Subcutaneous adipose tissue (tissue), 4 donors: ENCODE results near the gene CELF5. TPM values are rescaled to one million over a fixed set of nuclear protein-coding genes. Genes with fewer than 3 reads are reported as not detected.

ENCODE experiments used
- CTCF ChIP-seq: fragments of 450-650 bp; IDR thresholded peaks from one replicate; pipeline ENCODE4 v1.5.1; 2016; ENCODE audit warnings: low read depth, mild to moderate bottlenecking, control low read depth, antibody characterized with exemption, moderate library complexity
- total RNA-seq, 4 donors: library from RNA; depleted of rRNA; stranded (reverse); fragments of >200 nt; gene quantifications; one replicate each; pipeline ENCODE4 v1.1.0, GENCODE V29; 2016

The CELF5 gene
- total RNA-seq, 4 donors from 2014 or later: not detected

DNA sequence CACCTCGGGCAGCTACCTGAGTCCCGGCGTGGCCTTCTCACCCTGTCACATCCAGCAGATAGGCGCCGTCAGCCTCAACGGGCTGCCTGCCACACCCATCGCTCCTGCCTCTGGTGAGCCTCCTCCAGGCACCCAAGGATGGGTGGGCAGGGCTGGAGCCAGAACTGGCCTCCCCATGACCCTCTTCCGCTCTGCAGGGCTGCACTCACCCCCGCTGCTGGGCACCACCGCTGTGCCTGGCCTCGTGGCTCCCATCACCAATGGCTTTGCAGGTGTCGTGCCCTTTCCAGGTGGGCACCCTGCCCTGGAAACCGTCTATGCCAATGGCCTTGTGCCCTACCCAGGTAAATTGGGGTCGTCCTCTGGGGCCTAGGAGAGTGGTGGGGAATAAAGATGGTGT, 57.7 kb downstream of the CELF5 start:
- no peak for TF ChIP-seq CTCF

DNA sequence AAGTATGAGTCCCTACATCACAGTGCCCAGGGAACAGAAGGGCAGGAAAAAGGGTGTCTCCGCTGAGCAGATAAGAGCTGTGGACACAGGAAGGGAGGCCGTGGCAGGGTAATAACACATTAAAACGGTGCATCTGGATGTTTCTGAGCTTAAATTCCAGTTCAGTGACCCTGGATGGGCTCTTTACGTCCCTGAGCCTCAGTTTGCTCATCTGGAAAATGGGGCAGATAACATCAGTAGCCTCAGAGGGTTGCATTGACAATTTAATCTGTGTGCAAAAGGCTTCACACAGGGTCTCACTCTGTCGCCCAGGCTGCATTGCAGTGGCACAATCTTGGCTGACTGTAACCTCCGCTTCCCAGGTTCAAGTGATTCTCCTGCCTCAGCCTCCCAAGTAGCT, 58.1 kb downstream of the CELF5 start:
- no peak for TF ChIP-seq CTCF

DNA sequence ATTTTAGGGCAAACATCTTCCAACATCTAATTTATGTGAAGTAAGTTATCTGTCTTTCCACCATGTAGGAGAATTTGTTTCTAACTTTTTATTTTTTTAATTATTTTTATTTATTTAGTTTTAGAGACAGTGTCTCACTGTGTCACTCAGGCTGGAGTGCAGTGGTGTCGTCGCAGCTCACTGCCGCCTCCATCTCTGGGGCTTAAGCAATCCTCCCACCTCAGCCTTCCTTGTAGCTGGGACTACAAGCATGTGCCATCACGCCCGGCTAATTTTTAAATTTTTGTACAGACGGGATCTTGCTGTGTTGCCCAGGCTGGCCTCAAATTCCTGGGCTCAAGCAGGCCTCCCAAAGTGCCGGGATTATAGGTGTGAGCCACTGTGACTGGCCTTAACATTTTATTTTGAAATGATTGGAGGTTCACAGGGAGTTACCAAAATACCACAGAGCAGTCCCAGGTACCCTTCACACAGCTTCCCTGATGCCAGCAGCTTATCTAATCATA, 58.8 kb downstream of the CELF5 start:
- no peak for TF ChIP-seq CTCF

GRCh38 chr19:3283886-3284657, 59.6 kb downstream of the CELF5 start:
- no peak for TF ChIP-seq CTCF

DNA sequence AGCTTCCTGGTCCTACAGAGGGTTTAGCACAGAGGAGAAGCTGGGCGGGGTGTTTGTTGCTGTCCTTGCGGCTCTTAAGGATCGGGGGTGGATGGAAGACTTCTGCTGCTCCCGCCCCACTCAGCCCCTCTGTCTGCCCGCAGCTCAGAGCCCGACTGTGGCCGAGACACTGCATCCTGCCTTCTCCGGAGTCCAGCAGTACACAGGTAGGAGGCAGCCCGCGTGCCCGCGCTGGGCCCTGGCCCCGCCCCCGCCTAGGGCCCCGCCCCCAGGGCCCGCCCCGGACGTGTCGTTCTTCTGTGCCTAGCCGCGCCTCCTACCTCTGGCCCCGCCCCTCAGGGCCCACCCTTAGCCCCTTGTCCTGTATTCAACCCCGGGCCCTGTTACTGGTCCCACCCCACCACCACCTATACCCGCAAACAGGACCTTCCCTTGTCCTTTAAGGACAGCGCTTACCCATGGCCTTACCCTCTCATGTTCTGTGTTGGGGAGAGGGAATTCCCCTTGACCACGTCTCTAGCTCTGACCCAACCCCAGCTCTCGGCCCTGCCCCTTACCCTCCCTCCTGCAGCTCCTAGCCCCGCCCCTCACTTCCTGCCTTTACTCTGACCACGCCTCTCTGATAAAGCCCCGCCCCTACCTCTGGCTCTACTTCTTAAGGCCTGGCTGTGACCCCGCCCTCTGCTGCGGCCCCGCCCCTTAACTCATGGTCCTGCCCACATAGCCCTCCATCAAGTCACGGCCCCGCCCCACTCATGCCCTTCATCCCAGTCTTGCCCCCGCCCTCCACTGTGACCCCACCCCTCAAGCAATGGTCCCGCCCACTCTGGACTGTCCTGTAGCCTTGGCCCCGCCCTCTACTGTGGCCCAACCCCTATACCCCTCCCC, 60.5 kb downstream of the CELF5 start:
- no peak for TF ChIP-seq CTCF

GRCh38 chr19:3285647-3286176, 61.3 kb downstream of the CELF5 start:
- no peak for TF ChIP-seq CTCF

- TF ChIP-seq CTCF: no peak
Measured at GRCh38 chr19:3287814-3288213, 63.4 kb downstream of the CELF5 start.
